B cell (primary cell): Measurements from ENCODE around the gene F8. TPM values are rescaled to one million over a fixed set of nuclear protein-coding genes. Genes with fewer than 3 reads are reported as not detected.

Experiments used
- ATAC-seq: fragments of 200-7000 bp; cut with Tn5 transposase; one replicate; pipeline ENCODE4 v1.10.0; 2021; ENCODE audit warnings: low read depth, mild to moderate bottlenecking, moderate number of reproducible peaks, moderate library complexity
- CTCF ChIA-PET: fragments of 350-600 bp; sonication (Branson Sonifier 250); formaldehyde crosslinking; loops from one replicate; lab custom pipeline; 2021; ENCODE audit warnings: antibody characterized with exemption, inconsistent platforms; lab: Charles Lee
- POLR2A ChIA-PET: fragments of 350-600 bp; sonication (Branson Sonifier 250); formaldehyde crosslinking; loops from one replicate; lab custom pipeline; 2021; ENCODE audit warnings: antibody characterized with exemption; lab: Charles Lee
- DNase-seq: peaks from one replicate; pipeline ENCODE4 v3.0.0; 2013
- H2AFZ ChIP-seq: 2 replicates; pipeline ENCODE4 v1.6.1; 2012; ENCODE audit warnings: mild to moderate bottlenecking, low read depth, low read length; ENCODE audit not compliant: insufficient read depth, poor library complexity, severe bottlenecking
- H3K27ac ChIP-seq, 2 donors: 1 replicate in 1 of 2; 2 replicates in 1 of 2; pipeline ENCODE4 v1.5.1; 2012 to 2013; ENCODE audit warnings: low read length in 2 of 2, mild to moderate bottlenecking in 2 of 2, moderate library complexity in 1 of 2
- H3K27me3 ChIP-seq, 4 experiments: fragments of 200-600 bp in 1 of 4; sonication (generic) in 1 of 4; replicated peaks in 1 of 4; 1 replicate in 2 of 4; 2 replicates in 2 of 4; pipeline versions ENCODE4 v1.6.1 to v1.7.0; 2013 to 2016; ENCODE audit warnings: low read length in 3 of 4, mild to moderate bottlenecking in 2 of 4, mixed read lengths in 1 of 4, moderate library complexity in 1 of 4; ENCODE audit not compliant: insufficient read depth in 4 of 4, control insufficient read depth in 3 of 4; ENCODE audit errors: control extremely low read depth in 1 of 4
- H3K36me3 ChIP-seq, 2 experiments: replicated peaks in 1 of 2; 1 replicate in 1 of 2; 2 replicates in 1 of 2; pipeline versions ENCODE4 v1.6.1 to v1.7.1; 2013; ENCODE audit warnings: low read length in 1 of 2; ENCODE audit not compliant: insufficient read depth in 2 of 2, control insufficient read depth in 1 of 2; ENCODE audit errors: control extremely low read depth in 1 of 2, extremely low read depth in 1 of 2
- H3K4me1 ChIP-seq, 2 donors: fragments of 200-600 bp in 1 of 2; sonication (generic) in 1 of 2; 1 replicate in 1 of 2; 2 replicates in 1 of 2; pipeline versions ENCODE4 v1.5.1 to v1.6.1; 2013 to 2017; ENCODE audit warnings: low read length in 2 of 2; ENCODE audit not compliant: control insufficient read depth in 2 of 2, insufficient read depth in 2 of 2
- H3K4me2 ChIP-seq: replicated peaks from 2 replicates; pipeline ENCODE3; 2012; ENCODE audit warnings: mild to moderate bottlenecking, low read depth, low read length; ENCODE audit not compliant: poor library complexity, severe bottlenecking
- H3K4me3 ChIP-seq, 5 experiments: fragments of 200-600 bp in 1 of 5; sonication (generic) in 1 of 5; 1 replicate in 3 of 5; 2 replicates in 2 of 5; pipeline versions ENCODE4 v1.5.1 to v1.7.0; 2011 to 2016; ENCODE audit warnings: low read length in 4 of 5, mild to moderate bottlenecking in 4 of 5, low read depth in 2 of 5, control low read depth in 1 of 5, moderate library complexity in 1 of 5; ENCODE audit not compliant: insufficient read depth in 1 of 5; ENCODE audit errors: control extremely low read depth in 1 of 5, extremely low read depth in 1 of 5
- H3K79me2 ChIP-seq: fragments of 200-600 bp; sonication (generic); one replicate; pipeline ENCODE4 v1.6.0; 2016; ENCODE audit warnings: low read length; ENCODE audit not compliant: control insufficient read depth, insufficient read depth
- H3K9ac ChIP-seq: fragments of 200-600 bp; sonication (generic); 2 replicates; pipeline ENCODE4 v1.6.1; 2017; ENCODE audit warnings: mild to moderate bottlenecking, low read length, moderate library complexity
- H3K9me3 ChIP-seq, 3 donors: one replicate each; pipeline versions ENCODE4 v1.6.1 to v1.7.1; 2013; ENCODE audit warnings: low read length in 2 of 3; ENCODE audit not compliant: control insufficient read depth in 2 of 3, insufficient read depth in 1 of 3; ENCODE audit errors: control extremely low read depth in 1 of 3
- H4K20me1 ChIP-seq: 2 replicates; pipeline ENCODE4 v1.6.0; 2012; ENCODE audit warnings: mild to moderate bottlenecking, low read length; ENCODE audit not compliant: insufficient read depth, control insufficient read depth, poor library complexity, severe bottlenecking
- H3K27ac Mint-ChIP-seq: one replicate; pipeline ENCODE4 v1.8.0; 2021; ENCODE audit warnings: mixed read lengths
- H3K27me3 Mint-ChIP-seq: one replicate; pipeline ENCODE4 v1.8.0; 2021; ENCODE audit warnings: mixed read lengths
- H3K4me1 Mint-ChIP-seq: one replicate; pipeline ENCODE4 v1.8.0; 2021; ENCODE audit warnings: mixed read lengths
- H3K4me3 Mint-ChIP-seq: one replicate; pipeline ENCODE4 v1.8.0; 2021; ENCODE audit warnings: mixed read lengths
- H3K9me3 Mint-ChIP-seq: one replicate; pipeline ENCODE4 v1.8.0; 2022; ENCODE audit warnings: mixed read lengths; ENCODE audit not compliant: insufficient read depth
- EZH2 ChIP-seq: IDR thresholded peaks from 2 replicates; pipeline ENCODE4 v1.6.1; 2012; ENCODE audit warnings: borderline replicate concordance, low read depth, mild to moderate bottlenecking, moderate library complexity, low read length; ENCODE audit not compliant: insufficient read depth, poor library complexity, severe bottlenecking
- WGBS: methylation state at CpG from one replicate; pipeline ENCODE4 v1.1.5; 2013; ENCODE audit warnings: missing lambda C conversion rate; ENCODE audit not compliant: insufficient coverage; 5-methylcytosine and 5-hydroxymethylcytosine counted together
- intact Hi-C: fragments of 100-400 bp; cut with micrococcal nuclease; formaldehyde crosslinking; loops from one replicate; pipeline ENCODE4 v1.10.0; 2022
- polyA plus RNA-seq: library from polyadenylated mRNA; depleted of rRNA; stranded (reverse); fragments of >200 nt; gene quantifications from 2 replicates; pipeline ENCODE4 v1.2.3, GENCODE V29; 2012
- total RNA-seq, 2 donors: library from RNA; stranded (reverse); fragments of 120-200 nt in 1 of 2; gene quantifications; 1 replicate in 1 of 2; 2 replicates in 1 of 2; pipeline versions ENCODE4 v1.2.3 to v1.2.4, GENCODE V29; 2013 to 2022
- TF ChIP-seq, protein P1 (sequence below): fragments of 200-600 bp; IDR thresholded peaks from one replicate; pipeline ENCODE4 v1.8.0; 2022; ENCODE audit warnings: antibody characterized with exemption, mild to moderate bottlenecking

The F8 gene
- total and polyA plus RNA-seq, 2 donors (not counting 1 experiment from before 2014, with no cell fraction given), result 0.86 to 1.4 TPM

DNA sequence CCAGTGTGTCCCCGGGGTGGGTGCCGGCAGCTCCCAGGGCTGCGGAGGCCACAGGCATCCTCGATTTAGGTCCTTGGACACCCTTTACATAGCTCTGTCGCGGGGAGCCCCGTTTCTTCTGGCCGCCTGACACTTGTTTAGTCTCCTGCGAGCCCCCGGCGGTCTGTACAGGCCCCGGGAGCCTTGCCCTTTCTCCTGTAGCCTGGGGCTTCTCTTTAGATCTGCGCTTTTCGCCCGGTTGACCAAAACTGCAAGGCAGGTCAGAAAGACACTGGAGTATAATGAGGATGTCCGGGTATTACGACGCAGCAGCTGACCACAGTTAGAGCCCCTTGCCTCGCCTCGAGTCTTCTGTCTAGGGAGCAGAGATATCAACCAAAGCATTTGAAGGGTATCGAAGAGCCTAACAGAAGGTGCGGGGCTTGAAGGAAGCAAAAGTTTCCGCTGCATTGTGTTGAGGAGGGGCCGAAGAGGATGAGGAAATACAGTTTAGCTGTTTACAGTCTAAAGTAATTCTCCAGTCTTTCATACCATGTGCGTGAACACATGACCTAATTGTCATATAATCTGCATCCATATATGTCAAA is 49.3 kb upstream of the F8 start:
- intact Hi-C loops, result loop anchor here (1.0 kb wide), 3 partner anchors 14 to 144 kb away; no protein-coding TSS in a partner anchor
- ChIA-PET CTCF (interaction anchor here (1.4 kb wide), 1 partner anchor 23 kb away, joined by 3 read pairs; no protein-coding TSS in a partner anchor), POLR2A (interaction anchor here (1.8 kb wide), 1 partner anchor 45 kb away, joined by 7 read pairs; the partner anchor contains the start of gene FUNDC2)
- Histone ChIP-seq H3K9me3 (no peaks in the 10 kb centered on the region), H3K27me3 (no peaks in the 10 kb centered on the region), H3K79me2 (peaks cover 14% of the 10 kb centered on the region), H4K20me1 (no peaks in the 10 kb centered on the region), H3K9ac (peak overlapping the region; percentile 70), H3K4me2 (peak overlapping the region; percentile 77), H3K27ac (peak overlapping the region; percentile 78 to 83), H3K36me3 (peaks cover 0 to 4% of the 10 kb centered on the region in 2 experiments), H2AFZ (peak overlapping the region; percentile 81), H3K4me1 (peaks cover 17 to 34% of the 10 kb centered on the region in 2 donors), H3K4me3 (peak overlapping the region; percentile 45 to 73 (median 60))
- Mint-ChIP-seq H3K4me3 (peak overlapping the region; percentile 94), H3K9me3 (no peaks in the 10 kb centered on the region), H3K27ac (peak overlapping the region; percentile 95), H3K4me1 (peaks cover 50% of the 10 kb centered on the region), H3K27me3 (no peaks in the 10 kb centered on the region)
- TF ChIP-seq, protein P1, sequence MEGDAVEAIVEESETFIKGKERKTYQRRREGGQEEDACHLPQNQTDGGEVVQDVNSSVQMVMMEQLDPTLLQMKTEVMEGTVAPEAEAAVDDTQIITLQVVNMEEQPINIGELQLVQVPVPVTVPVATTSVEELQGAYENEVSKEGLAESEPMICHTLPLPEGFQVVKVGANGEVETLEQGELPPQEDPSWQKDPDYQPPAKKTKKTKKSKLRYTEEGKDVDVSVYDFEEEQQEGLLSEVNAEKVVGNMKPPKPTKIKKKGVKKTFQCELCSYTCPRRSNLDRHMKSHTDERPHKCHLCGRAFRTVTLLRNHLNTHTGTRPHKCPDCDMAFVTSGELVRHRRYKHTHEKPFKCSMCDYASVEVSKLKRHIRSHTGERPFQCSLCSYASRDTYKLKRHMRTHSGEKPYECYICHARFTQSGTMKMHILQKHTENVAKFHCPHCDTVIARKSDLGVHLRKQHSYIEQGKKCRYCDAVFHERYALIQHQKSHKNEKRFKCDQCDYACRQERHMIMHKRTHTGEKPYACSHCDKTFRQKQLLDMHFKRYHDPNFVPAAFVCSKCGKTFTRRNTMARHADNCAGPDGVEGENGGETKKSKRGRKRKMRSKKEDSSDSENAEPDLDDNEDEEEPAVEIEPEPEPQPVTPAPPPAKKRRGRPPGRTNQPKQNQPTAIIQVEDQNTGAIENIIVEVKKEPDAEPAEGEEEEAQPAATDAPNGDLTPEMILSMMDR, result no peak
- no peak for TF ChIP-seq EZH2
- ATAC-seq (no peak), DNase-seq (no peak)
- WGBS, result 0% methylated on average over 21 of the region's 25 CpGs
